Naive thymus-derived CD4-positive, alpha-beta T cell (primary cell): ENCODE data around the gene PGF. TPM values are rescaled to one million over a fixed set of nuclear protein-coding genes. Genes with fewer than 3 reads are reported as not detected.

Source experiments
- ATAC-seq: fragments of 150-1000 bp; cut with Tn5 transposase; 2 replicates; pipeline ENCODE4 v1.10.0; 2021; ENCODE audit warnings: mild to moderate bottlenecking, moderate library complexity
- CTCF ChIA-PET: fragments of 350-600 bp; sonication (Branson Sonifier 250); formaldehyde crosslinking; loops from one replicate; lab custom pipeline; 2021; ENCODE audit warnings: antibody characterized with exemption; lab: Charles Lee
- POLR2A ChIA-PET: fragments of 350-600 bp; sonication (Branson Sonifier 250); formaldehyde crosslinking; loops from one replicate; lab custom pipeline; 2021; ENCODE audit warnings: antibody characterized with exemption, inconsistent platforms; lab: Charles Lee
- DNase-seq, 9 donors: peaks; one replicate each; pipeline versions ENCODE4 v3.0.0 to v3.0.0-alpha.2; 2020 to 2022; ENCODE audit warnings: mixed read lengths in 1 of 9
- H3K27ac ChIP-seq: one replicate; pipeline ENCODE4 v1.7.0; 2013; ENCODE audit warnings: mild to moderate bottlenecking, low read depth, low read length, moderate library complexity
- H3K27me3 ChIP-seq, 2 donors: one replicate each; pipeline ENCODE4 v1.7.0; 2013; ENCODE audit warnings: low read length in 2 of 2, mild to moderate bottlenecking in 2 of 2, moderate library complexity in 2 of 2; ENCODE audit not compliant: control insufficient read depth in 2 of 2, insufficient read depth in 2 of 2
- H3K36me3 ChIP-seq, 3 experiments: 1 replicate in 2 of 3; 2 replicates in 1 of 3; pipeline ENCODE4 v1.7.0; 2013; ENCODE audit warnings: low read length in 3 of 3, mild to moderate bottlenecking in 3 of 3, moderate library complexity in 1 of 3; ENCODE audit not compliant: insufficient read depth in 3 of 3, control insufficient read depth in 2 of 3
- H3K4me1 ChIP-seq, 2 donors: one replicate each; pipeline ENCODE4 v1.7.0; 2013; ENCODE audit warnings: low read length in 2 of 2, mild to moderate bottlenecking in 2 of 2, moderate library complexity in 1 of 2; ENCODE audit not compliant: control insufficient read depth in 2 of 2, insufficient read depth in 2 of 2
- H3K4me3 ChIP-seq: 2 replicates; pipeline ENCODE4 v1.7.0; 2013; ENCODE audit warnings: mild to moderate bottlenecking, low read length
- H3K9me3 ChIP-seq, 3 experiments: 1 replicate in 2 of 3; 2 replicates in 1 of 3; pipeline ENCODE4 v1.7.0; 2013; ENCODE audit warnings: low read length in 3 of 3; ENCODE audit not compliant: control insufficient read depth in 2 of 3
- H3K27ac Mint-ChIP-seq, 9 donors: one replicate each; pipeline ENCODE4 v1.8.0; 2020 to 2022; ENCODE audit warnings: mixed read lengths in 9 of 9, mild to moderate bottlenecking in 8 of 9, moderate library complexity in 5 of 9, inconsistent platforms in 2 of 9
- H3K27me3 Mint-ChIP-seq, 5 donors: one replicate each; pipeline ENCODE4 v1.8.0; 2021 to 2022; ENCODE audit warnings: mixed read lengths in 5 of 5, mild to moderate bottlenecking in 1 of 5
- H3K36me3 Mint-ChIP-seq, 5 donors: one replicate each; pipeline ENCODE4 v1.8.0; 2020 to 2022; ENCODE audit warnings: mixed read lengths in 5 of 5, mild to moderate bottlenecking in 3 of 5, inconsistent platforms in 1 of 5
- H3K4me1 Mint-ChIP-seq, 7 donors: one replicate each; pipeline ENCODE4 v1.8.0; 2020 to 2022; ENCODE audit warnings: mixed read lengths in 7 of 7, mild to moderate bottlenecking in 3 of 7, inconsistent platforms in 1 of 7
- H3K4me3 Mint-ChIP-seq, 10 donors: one replicate each; pipeline ENCODE4 v1.8.0; 2020 to 2022; ENCODE audit warnings: mild to moderate bottlenecking in 10 of 10, mixed read lengths in 10 of 10, moderate library complexity in 6 of 10, inconsistent platforms in 2 of 10
- H3K9me3 Mint-ChIP-seq, 11 donors: one replicate each; pipeline ENCODE4 v1.8.0; 2020 to 2022; ENCODE audit warnings: mixed read lengths in 11 of 11, mild to moderate bottlenecking in 4 of 11, inconsistent platforms in 1 of 11, moderate library complexity in 1 of 11
- intact Hi-C, 2 donors: fragments of 100-400 bp; cut with micrococcal nuclease; formaldehyde crosslinking; loops; one replicate each; pipeline ENCODE4 v1.15.1; 2023
- polyA plus RNA-seq, 2 donors: library from polyadenylated mRNA; unstranded; fragments of 300-500 nt; fragmentation: Illumina TruSeq; gene quantifications; one replicate each; pipeline ENCODE4 v1.2.3, GENCODE V29; 2021
- total RNA-seq, 6 experiments: library from RNA in 5 of 6; stranded (reverse) in 5 of 6; gene quantifications; 1 replicate in 5 of 6; 2 replicates in 1 of 6; pipeline ENCODE4 v1.2.3 and lab custom pipeline; 2021 to 2026

PGF gene
- total and polyA plus RNA-seq, 7 experiments from 2014 or later = 0.17 to 0.37 (median 0.22) TPM; not detected in 4

DNA sequence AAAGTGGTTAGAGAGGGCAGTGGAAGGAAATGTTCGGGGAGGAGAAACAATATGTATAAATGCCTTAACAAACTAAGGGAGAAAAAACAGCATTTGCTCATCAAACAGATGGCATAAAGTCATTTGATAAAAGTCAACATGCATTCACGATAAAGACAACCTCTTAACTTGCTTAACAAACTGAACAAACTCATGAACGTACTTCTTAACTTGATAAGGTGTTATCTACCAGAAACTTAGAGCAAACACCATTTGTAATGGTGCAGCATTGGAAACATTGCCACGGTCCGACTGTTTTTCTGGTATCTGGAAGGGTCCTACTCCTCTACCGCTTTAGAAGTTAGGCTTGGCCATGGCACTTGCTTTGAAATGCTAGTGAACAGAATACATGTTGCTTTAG lies 28.2 kb downstream of the PGF start:
- Histone ChIP-seq H3K27ac (no peak overlapping the region), H3K4me1 (peaks cover 0 to 6% of the 10 kb centered on the region in 2 donors), H3K36me3 (no peaks in the 10 kb centered on the region), H3K27me3 (no peaks in the 10 kb centered on the region), H3K4me3 (no peak overlapping the region), H3K9me3 (no peaks in the 10 kb centered on the region)
- peaks cover 0 to 25% (median 8%) of the 10 kb centered on the region in 5 donors for H3K27me3 Mint-ChIP-seq
- H3K9me3 Mint-ChIP-seq = no peaks in the 10 kb centered on the region
- peaks cover 6 to 23% (median 19%) of the 10 kb centered on the region in 7 donors for H3K4me1 Mint-ChIP-seq
- intact Hi-C loops = no loop called here
- POLR2A ChIA-PET = no interaction called here
- ATAC-seq (no peak), DNase-seq (no peak)
- CTCF ChIA-PET = no interaction called here
- H3K4me3 Mint-ChIP-seq = no peak overlapping the region
- peak overlapping the region in 2 of 9 donors; percentile 4 to 28 for H3K27ac Mint-ChIP-seq
- H3K36me3 Mint-ChIP-seq = no peaks in the 10 kb centered on the region

DNA sequence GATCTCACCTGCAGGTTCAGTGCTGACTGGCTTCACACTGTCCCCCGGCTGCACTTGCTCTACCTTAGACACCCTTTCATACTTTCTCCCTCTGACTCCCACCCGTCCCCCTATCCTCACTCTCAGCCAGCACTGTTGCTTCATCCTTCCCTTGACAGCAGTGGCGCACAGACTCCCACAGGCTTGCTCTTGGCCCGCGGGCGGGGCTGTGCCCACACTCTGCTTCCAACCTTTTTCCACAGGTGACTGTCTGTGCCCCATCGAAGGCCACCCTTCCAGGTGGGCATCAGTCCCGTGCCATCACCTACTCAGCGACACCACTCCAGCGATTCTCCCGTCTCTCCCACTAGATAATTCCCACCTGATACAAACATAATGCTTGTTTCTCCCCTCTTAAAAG lies 31.3 kb downstream of the PGF start:
- ATAC-seq (no peak), DNase-seq (no peak)
- no peaks in the 10 kb centered on the region for H3K27me3 ChIP-seq
- H3K27ac ChIP-seq = no peak overlapping the region
- CTCF ChIA-PET = interaction anchor here (1.4 kb wide), 1 partner anchor 63 kb away, joined by 4 read pairs; no protein-coding TSS in a partner anchor
- Mint-ChIP-seq H3K27me3 (peaks cover 0 to 19% (median 8%) of the 10 kb centered on the region in 5 donors), H3K4me1 (peaks cover 1 to 19% (median 15%) of the 10 kb centered on the region in 7 donors), H3K4me3 (peak overlapping the region in 8 of 10 donors; percentile 1 to 66 (median 38)), H3K27ac (peak overlapping the region in 2 of 9 donors; percentile 50 to 65), H3K9me3 (no peaks in the 10 kb centered on the region), H3K36me3 (no peaks in the 10 kb centered on the region)
- H3K4me1 ChIP-seq = peaks cover 0 to 3% of the 10 kb centered on the region in 2 donors
- no peaks in the 10 kb centered on the region for H3K36me3 ChIP-seq
- POLR2A ChIA-PET = interaction anchor here (1.1 to 1.8 kb wide), 3 partner anchors 9 to 42 kb away, joined by 3 to 5 read pairs (median 4); no protein-coding TSS in a partner anchor
- intact Hi-C loops = no loop called here
- no peak overlapping the region for H3K4me3 ChIP-seq
- H3K9me3 ChIP-seq = no peaks in the 10 kb centered on the region

DNA sequence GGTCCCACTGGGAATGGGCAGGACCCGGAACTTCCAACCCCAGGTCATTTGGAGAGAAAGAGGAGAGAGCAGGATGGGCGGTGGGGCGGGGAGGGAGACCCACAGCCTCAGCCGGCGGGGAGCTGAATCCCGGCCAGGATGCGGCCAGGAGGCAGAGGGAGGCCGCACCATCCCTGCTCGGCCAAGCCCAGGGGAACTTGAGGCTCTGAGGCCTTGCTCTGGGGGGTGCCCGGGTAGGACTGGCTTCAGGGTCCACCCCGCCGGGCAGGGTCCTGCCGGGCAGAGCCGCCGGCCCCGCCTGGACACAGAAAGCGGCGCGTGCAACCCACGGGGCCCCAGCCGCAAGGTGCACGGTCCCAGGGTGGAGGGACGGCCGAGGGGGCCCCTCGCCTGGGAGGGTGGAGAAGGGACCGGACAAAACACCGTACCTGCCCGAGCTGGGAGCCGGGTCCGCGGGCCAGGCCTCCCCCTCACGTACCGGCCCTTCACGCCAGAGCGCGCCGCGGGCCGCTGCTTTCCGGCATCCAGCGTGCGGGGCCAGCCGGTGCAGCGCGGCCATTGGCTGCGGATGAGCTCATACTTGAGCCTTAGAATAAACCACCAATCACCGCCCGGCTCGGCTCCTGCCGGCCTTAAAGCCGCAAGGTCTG lies 32.5 kb downstream of the PGF start, which contains the start of gene RPS6KL1:
Gene RPS6KL1 (minus strand): TSS at position 509 of the 650 bp plus-strand sequence. CDS start 1,719 bp downstream, outside the sequence.
- Histone ChIP-seq H3K27me3 (no peaks in the 10 kb centered on the region), H3K4me1 (peaks cover 0 to 3% of the 10 kb centered on the region in 2 donors), H3K9me3 (no peaks in the 10 kb centered on the region), H3K4me3 (peak within 1 kb of the TSS; percentile 47), H3K36me3 (no peaks in the 10 kb centered on the region), H3K27ac (peak within 1 kb of the TSS; percentile 77)
- Mint-ChIP-seq H3K4me3 (peak within 1 kb of the TSS; percentile 54 to 86 (median 68)), H3K27me3 (peaks cover 0 to 19% (median 8%) of the 10 kb centered on the region in 5 donors), H3K4me1 (peaks cover 0 to 16% (median 13%) of the 10 kb centered on the region in 7 donors), H3K27ac (peak within 1 kb of the TSS in 8 of 9 donors; percentile 6 to 78 (median 60)), H3K9me3 (no peaks in the 10 kb centered on the region), H3K36me3 (no peaks in the 10 kb centered on the region)
- CTCF ChIA-PET = interaction anchor here (1.4 to 1.5 kb wide), 2 partner anchors 18 to 62 kb away, joined by 4 to 5 read pairs; no protein-coding TSS in a partner anchor
- ATAC-seq (peak; percentile 98), DNase-seq (peak; percentile 58 to 76 (median 69))
- intact Hi-C loops = loop anchor here (1.0 kb wide), 3 partner anchors 18 to 79 kb away; partner anchors contain the start of genes DLST (in 1 of the 2) and EIF2B2 (in 1 of the 2)
- POLR2A ChIA-PET = interaction anchor here (1.1 to 1.8 kb wide), 4 partner anchors 10 to 41 kb away, joined by 3 to 5 read pairs (median 4); no protein-coding TSS in a partner anchor

DNA sequence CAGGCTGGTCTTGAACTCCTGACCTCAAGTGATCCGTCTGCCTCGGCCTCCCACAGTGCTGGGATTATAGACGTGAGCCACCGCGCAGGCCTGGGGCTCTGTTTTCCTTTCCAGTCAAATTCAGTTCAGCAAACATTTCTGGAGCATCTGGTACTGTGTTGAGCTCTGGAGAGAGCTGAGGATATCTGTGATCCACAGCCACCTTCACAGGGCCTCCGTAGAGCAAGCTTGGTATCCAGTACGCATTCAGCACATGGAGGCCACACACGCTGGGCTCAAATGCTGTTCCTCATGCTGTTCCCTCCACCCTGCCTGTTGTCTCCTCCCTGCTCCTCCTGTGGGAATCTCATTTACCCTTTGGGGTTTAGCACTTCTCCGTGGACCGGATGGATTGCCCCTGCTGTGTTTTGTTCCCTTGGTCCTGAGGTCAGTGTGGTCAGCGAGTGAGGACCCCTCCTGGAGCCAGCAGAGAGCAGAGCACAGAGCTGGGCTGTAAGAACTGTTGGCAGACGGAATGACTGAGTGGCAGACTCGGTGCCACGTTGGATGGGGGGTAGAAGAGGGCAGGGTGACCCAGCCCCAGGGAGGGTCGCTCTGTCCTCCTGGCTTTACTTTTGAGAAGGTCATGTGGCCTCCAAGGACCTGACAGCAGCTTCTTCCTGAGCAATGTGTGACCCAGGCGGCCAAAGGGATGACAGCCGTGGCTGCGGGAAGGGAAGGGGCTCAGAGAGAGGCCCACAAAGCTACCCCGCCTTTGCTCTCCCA lies 33.2 kb downstream of the PGF start:
- Mint-ChIP-seq H3K4me1 (peaks cover 0 to 16% (median 13%) of the 10 kb centered on the region in 7 donors), H3K4me3 (peak overlapping the region; percentile 32 to 86 (median 65)), H3K36me3 (no peaks in the 10 kb centered on the region), H3K27ac (peak overlapping the region in 7 of 9 donors; percentile 42 to 78 (median 62)), H3K27me3 (peaks cover 0 to 19% (median 5%) of the 10 kb centered on the region in 5 donors), H3K9me3 (no peaks in the 10 kb centered on the region)
- no peaks in the 10 kb centered on the region for H3K36me3 ChIP-seq
- peaks cover 0 to 3% of the 10 kb centered on the region in 2 donors for H3K4me1 ChIP-seq
- H3K27me3 ChIP-seq = no peaks in the 10 kb centered on the region
- intact Hi-C loops = no loop called here
- POLR2A ChIA-PET = interaction anchor here (1.1 to 1.8 kb wide), 2 partner anchors 19 to 20 kb away, joined by 3 to 5 read pairs; no protein-coding TSS in a partner anchor
- peak overlapping the region; percentile 47 for H3K4me3 ChIP-seq
- CTCF ChIA-PET = interaction anchor here (0.9 to 1.5 kb wide), 3 partner anchors 16 to 17 kb away, joined by 3 to 5 read pairs (median 5); no protein-coding TSS in a partner anchor
- no peaks in the 10 kb centered on the region for H3K9me3 ChIP-seq
- ATAC-seq (no peak), DNase-seq (no peak)
- peak overlapping the region; percentile 77 for H3K27ac ChIP-seq

DNA sequence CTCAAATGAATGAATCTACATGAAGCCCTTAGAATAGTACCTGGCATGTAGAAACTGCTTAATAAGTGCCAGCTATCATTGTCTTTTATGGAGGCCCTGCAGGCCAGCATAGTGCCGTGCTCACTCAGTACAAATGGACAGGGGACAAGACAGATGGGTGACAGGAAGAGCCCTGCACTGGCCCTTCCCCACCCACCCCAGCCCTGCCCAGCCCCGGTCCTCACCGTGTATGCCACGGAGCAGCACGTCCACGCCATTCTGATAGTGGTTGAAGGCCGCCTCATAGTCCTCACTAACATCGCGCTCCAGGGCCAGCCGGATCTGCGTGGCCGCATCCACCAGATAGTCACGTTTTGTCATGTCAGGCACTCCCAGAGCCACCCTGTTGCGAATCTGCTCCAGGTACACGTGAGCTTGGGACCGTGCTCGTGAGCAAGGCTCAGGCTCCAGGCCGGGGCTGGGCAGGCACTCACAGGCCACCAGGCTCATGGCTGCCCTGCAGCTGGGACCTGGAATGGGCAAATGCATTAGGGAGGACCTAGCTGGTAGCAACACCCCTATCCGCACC lies 34.3 kb downstream of the PGF start:
- peaks cover 0 to 16% (median 13%) of the 10 kb centered on the region in 7 donors for H3K4me1 Mint-ChIP-seq

DNA sequence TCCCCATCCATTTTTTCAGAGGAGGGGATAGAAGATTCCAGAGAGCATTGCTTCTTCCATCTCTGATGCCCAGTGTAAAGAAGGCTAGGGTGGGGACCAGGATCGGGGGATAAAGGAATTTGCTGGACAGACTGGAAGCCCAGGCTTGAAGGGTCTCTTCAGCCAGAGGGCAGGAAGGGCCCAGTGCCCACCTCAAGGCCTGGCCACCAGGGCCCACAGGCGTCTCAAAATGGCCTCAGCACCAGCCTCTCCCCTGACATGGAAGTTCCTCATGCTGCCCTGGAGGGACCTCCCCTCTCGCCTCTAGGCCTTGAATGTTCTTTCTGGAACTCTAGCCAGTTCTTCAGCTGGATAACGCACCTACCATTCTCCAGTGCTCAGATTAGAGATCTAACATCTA lies 35.1 kb downstream of the PGF start:
- ATAC-seq = no peak
- Mint-ChIP-seq H3K9me3 (no peaks in the 10 kb centered on the region), H3K36me3 (peaks cover 0 to 3% (median 0%) of the 10 kb centered on the region in 5 donors), H3K4me1 (peaks cover 0 to 16% (median 13%) of the 10 kb centered on the region in 7 donors), H3K27me3 (peaks cover 0 to 7% (median 0%) of the 10 kb centered on the region in 5 donors), H3K27ac (no peak overlapping the region), H3K4me3 (no peak overlapping the region)
- intact Hi-C loops = no loop called here
- Histone ChIP-seq H3K27me3 (no peaks in the 10 kb centered on the region), H3K4me3 (no peak overlapping the region), H3K27ac (no peak overlapping the region), H3K9me3 (no peaks in the 10 kb centered on the region), H3K36me3 (no peaks in the 10 kb centered on the region), H3K4me1 (peaks cover 0 to 3% of the 10 kb centered on the region in 2 donors)
- ChIA-PET CTCF (interaction anchor here (0.6 to 1.2 kb wide), 2 partner anchors 37 to 58 kb away, joined by 3 to 4 read pairs; no protein-coding TSS in a partner anchor), POLR2A (no interaction called here)
- no peak for DNase-seq

More for the DNA sequence above, 34.3 kb downstream of the PGF start:
- H3K4me3 Mint-ChIP-seq = no peak overlapping the region
- peaks cover 0 to under 1% (median 0%) of the 10 kb centered on the region in 5 donors for H3K36me3 Mint-ChIP-seq
- H3K36me3 ChIP-seq = no peaks in the 10 kb centered on the region
- no peaks in the 10 kb centered on the region for H3K9me3 Mint-ChIP-seq
- CTCF ChIA-PET = interaction anchor here (0.6 to 1.2 kb wide), 5 partner anchors 15 to 1147 kb away, joined by 3 to 5 read pairs (median 3); no protein-coding TSS in a partner anchor
- no peak for DNase-seq
- peaks cover 0 to 11% (median 0%) of the 10 kb centered on the region in 5 donors for H3K27me3 Mint-ChIP-seq
- H3K4me3 ChIP-seq = no peak overlapping the region
- ATAC-seq = no peak
- H3K4me1 ChIP-seq = peaks cover 0 to 3% of the 10 kb centered on the region in 2 donors
- H3K27ac Mint-ChIP-seq = no peak overlapping the region
- POLR2A ChIA-PET = interaction anchor here (0.5 kb wide), 1 partner anchor 29 kb away, joined by 3 read pairs; no protein-coding TSS in a partner anchor
- no peaks in the 10 kb centered on the region for H3K9me3 ChIP-seq
- no peaks in the 10 kb centered on the region for H3K27me3 ChIP-seq
- no peak overlapping the region for H3K27ac ChIP-seq
- intact Hi-C loops = no loop called here
